ENCODE data around the gene CAMK1D.
"Not testable (repeated sequence)": the region's sequence is repeated elsewhere in the genome, so short reads cannot be mapped to it uniquely, and the experiment has no call there.

The CAMK1D gene

GRCh38 chr10:12348870-12349628, at the start of gene CAMK1D:
CAMK1D (plus strand) TSS chr10:12349547.
- Mint-ChIP-seq H3K27me3 (peaks cover 27% of the 10 kb centered on the region), H3K27ac (peak within 1 kb of the TSS; percentile 97), H3K36me3 (ENCODE audit: low read depth) (peaks cover 25% of the 10 kb centered on the region), H3K9me3 (no peaks in the 10 kb centered on the region), H3K4me1 (ENCODE audit: low read depth) (peaks cover 58% of the 10 kb centered on the region), H3K4me3 (peak within 1 kb of the TSS; percentile 98)
- intact Hi-C loops (cut with micrococcal nuclease): no loop called here

- intact Hi-C loops (cut with micrococcal nuclease); H3K4me3 Mint-ChIP-seq; H3K4me1 Mint-ChIP-seq (ENCODE audit: low read depth); H3K27ac Mint-ChIP-seq; H3K36me3 Mint-ChIP-seq (ENCODE audit: low read depth); H3K27me3 Mint-ChIP-seq; H3K9me3 Mint-ChIP-seq: not testable (repeated sequence)
Measured at GRCh38 chr10:12301036-12301435, 48.3 kb upstream of the CAMK1D start.

GRCh38 chr10:12308057-12308456, 41.3 kb upstream of the CAMK1D start:
- H3K36me3 Mint-ChIP-seq (ENCODE audit: low read depth): no peaks in the 10 kb centered on the region
- peak overlapping the region; percentile 98 for H3K27ac Mint-ChIP-seq
- peak overlapping the region; percentile 45 for H3K4me3 Mint-ChIP-seq

GRCh38 chr10:12308736-12309375, 40.5 kb upstream of the CAMK1D start:
- no peak overlapping the region for H3K4me3 Mint-ChIP-seq
- peaks cover 5% of the 10 kb centered on the region for H3K27me3 Mint-ChIP-seq
- H3K9me3 Mint-ChIP-seq: peaks cover 8% of the 10 kb centered on the region
- H3K27ac Mint-ChIP-seq: peak overlapping the region; percentile 98
- intact Hi-C loops (cut with micrococcal nuclease): no loop called here
- no peaks in the 10 kb centered on the region for H3K36me3 Mint-ChIP-seq (ENCODE audit: low read depth)
- peaks cover 27% of the 10 kb centered on the region for H3K4me1 Mint-ChIP-seq (ENCODE audit: low read depth)

More at GRCh38 chr10:12308057-12308456, 41.3 kb upstream of the CAMK1D start:
- Mint-ChIP-seq H3K27me3 (peaks cover 5% of the 10 kb centered on the region), H3K4me1 (ENCODE audit: low read depth) (peaks cover 27% of the 10 kb centered on the region), H3K9me3 (peaks cover 8% of the 10 kb centered on the region)
- intact Hi-C loops (cut with micrococcal nuclease): no loop called here

- peak overlapping the region; percentile 98 for H3K27ac Mint-ChIP-seq
- intact Hi-C loops (cut with micrococcal nuclease); H3K4me3 Mint-ChIP-seq; H3K27me3 Mint-ChIP-seq; H3K9me3 Mint-ChIP-seq; H3K36me3 Mint-ChIP-seq (ENCODE audit: low read depth): not testable (repeated sequence)
- H3K4me1 Mint-ChIP-seq (ENCODE audit: low read depth): peaks cover 27% of the 10 kb centered on the region
Measured at GRCh38 chr10:12309783-12310182, 39.6 kb upstream of the CAMK1D start.

- Mint-ChIP-seq H3K27ac (no peak overlapping the region), H3K27me3 (peaks cover 2% of the 10 kb centered on the region), H3K4me3 (no peak overlapping the region), H3K36me3 (ENCODE audit: low read depth) (no peaks in the 10 kb centered on the region), H3K9me3 (peaks cover 3% of the 10 kb centered on the region), H3K4me1 (ENCODE audit: low read depth) (peaks cover 12% of the 10 kb centered on the region)
- intact Hi-C loops (cut with micrococcal nuclease): no loop called here
Measured at GRCh38 chr10:12314836-12315235, 34.5 kb upstream of the CAMK1D start.

GRCh38 chr10:12319076-12319475, 30.3 kb upstream of the CAMK1D start:
- Mint-ChIP-seq H3K4me3 (no peak overlapping the region), H3K9me3 (no peaks in the 10 kb centered on the region), H3K36me3 (ENCODE audit: low read depth) (no peaks in the 10 kb centered on the region), H3K4me1 (ENCODE audit: low read depth) (peaks cover 30% of the 10 kb centered on the region), H3K27ac (peak overlapping the region; percentile 81), H3K27me3 (peaks cover 5% of the 10 kb centered on the region)
- intact Hi-C loops (cut with micrococcal nuclease): no loop called here

- no peak overlapping the region for H3K27ac Mint-ChIP-seq
- no peaks in the 10 kb centered on the region for H3K36me3 Mint-ChIP-seq (ENCODE audit: low read depth)
- intact Hi-C loops (cut with micrococcal nuclease): no loop called here
- H3K4me1 Mint-ChIP-seq (ENCODE audit: low read depth): peaks cover 30% of the 10 kb centered on the region
- no peaks in the 10 kb centered on the region for H3K9me3 Mint-ChIP-seq
- H3K4me3 Mint-ChIP-seq: no peak overlapping the region
- peaks cover 5% of the 10 kb centered on the region for H3K27me3 Mint-ChIP-seq
Measured at GRCh38 chr10:12320892-12321291, 28.5 kb upstream of the CAMK1D start.

GRCh38 chr10:12321641-12322040, 27.7 kb upstream of the CAMK1D start:
- peaks cover 5% of the 10 kb centered on the region for H3K27me3 Mint-ChIP-seq
- H3K4me3 Mint-ChIP-seq: no peak overlapping the region

GRCh38 chr10:12322583-12323131, 26.7 kb upstream of the CAMK1D start:
- H3K4me3 Mint-ChIP-seq: no peak overlapping the region
- intact Hi-C loops (cut with micrococcal nuclease): no loop called here
- peaks cover 5% of the 10 kb centered on the region for H3K27me3 Mint-ChIP-seq
- H3K36me3 Mint-ChIP-seq (ENCODE audit: low read depth): no peaks in the 10 kb centered on the region
- H3K9me3 Mint-ChIP-seq: no peaks in the 10 kb centered on the region
- H3K27ac Mint-ChIP-seq: peak overlapping the region; percentile 75
- peaks cover 30% of the 10 kb centered on the region for H3K4me1 Mint-ChIP-seq (ENCODE audit: low read depth)

More at GRCh38 chr10:12321641-12322040, 27.7 kb upstream of the CAMK1D start:
- Mint-ChIP-seq H3K36me3 (ENCODE audit: low read depth) (no peaks in the 10 kb centered on the region), H3K9me3 (no peaks in the 10 kb centered on the region), H3K4me1 (ENCODE audit: low read depth) (peaks cover 30% of the 10 kb centered on the region), H3K27ac (no peak overlapping the region)
- intact Hi-C loops (cut with micrococcal nuclease): no loop called here

GRCh38 chr10:12324530-12324929, 24.8 kb upstream of the CAMK1D start:
- H3K4me3 Mint-ChIP-seq: no peak overlapping the region
- H3K9me3 Mint-ChIP-seq: no peaks in the 10 kb centered on the region
- H3K27me3 Mint-ChIP-seq: peaks cover 5% of the 10 kb centered on the region
- H3K4me1 Mint-ChIP-seq (ENCODE audit: low read depth): peaks cover 18% of the 10 kb centered on the region
- peak overlapping the region; percentile 41 for H3K27ac Mint-ChIP-seq
- no peaks in the 10 kb centered on the region for H3K36me3 Mint-ChIP-seq (ENCODE audit: low read depth)
- intact Hi-C loops (cut with micrococcal nuclease): no loop called here

- Mint-ChIP-seq H3K27me3 (peaks cover 5% of the 10 kb centered on the region), H3K27ac (no peak overlapping the region), H3K9me3 (no peaks in the 10 kb centered on the region), H3K4me1 (ENCODE audit: low read depth) (peaks cover 13% of the 10 kb centered on the region), H3K4me3 (no peak overlapping the region), H3K36me3 (ENCODE audit: low read depth) (no peaks in the 10 kb centered on the region)
- intact Hi-C loops (cut with micrococcal nuclease): no loop called here
Measured at GRCh38 chr10:12327074-12327473, 22.3 kb upstream of the CAMK1D start.

- intact Hi-C loops (cut with micrococcal nuclease): no loop called here
- no peak overlapping the region for H3K4me3 Mint-ChIP-seq
- no peaks in the 10 kb centered on the region for H3K36me3 Mint-ChIP-seq (ENCODE audit: low read depth)
- no peaks in the 10 kb centered on the region for H3K9me3 Mint-ChIP-seq
- no peak overlapping the region for H3K27ac Mint-ChIP-seq
- peaks cover 11% of the 10 kb centered on the region for H3K4me1 Mint-ChIP-seq (ENCODE audit: low read depth)
- H3K27me3 Mint-ChIP-seq: peaks cover 3% of the 10 kb centered on the region
Measured at GRCh38 chr10:12327476-12327875, 21.9 kb upstream of the CAMK1D start.

GRCh38 chr10:12328312-12328711, 21.0 kb upstream of the CAMK1D start:
- H3K4me1 Mint-ChIP-seq (ENCODE audit: low read depth); intact Hi-C loops (cut with micrococcal nuclease); H3K9me3 Mint-ChIP-seq; H3K4me3 Mint-ChIP-seq; H3K27ac Mint-ChIP-seq; H3K27me3 Mint-ChIP-seq; H3K36me3 Mint-ChIP-seq (ENCODE audit: low read depth): not testable (repeated sequence)

All from dendritic cell treated with granulocyte-macrophage colony-stimulating factor and Interleukin-4, amounts not matched to agents 40 ng/mL and 50 ng/mL, for 4 days (primary cell).